ENCODE data around the gene DBP. TPM values are rescaled to one million over a fixed set of nuclear protein-coding genes. Genes with fewer than 3 reads are reported as not detected.

DBP gene
- total and polyA plus RNA-seq, 2 of the 13 experiments (the other 11 are each of a cell fraction or from before 2014, with no cell fraction given), result 1.7 to 5.8 TPM

DNA sequence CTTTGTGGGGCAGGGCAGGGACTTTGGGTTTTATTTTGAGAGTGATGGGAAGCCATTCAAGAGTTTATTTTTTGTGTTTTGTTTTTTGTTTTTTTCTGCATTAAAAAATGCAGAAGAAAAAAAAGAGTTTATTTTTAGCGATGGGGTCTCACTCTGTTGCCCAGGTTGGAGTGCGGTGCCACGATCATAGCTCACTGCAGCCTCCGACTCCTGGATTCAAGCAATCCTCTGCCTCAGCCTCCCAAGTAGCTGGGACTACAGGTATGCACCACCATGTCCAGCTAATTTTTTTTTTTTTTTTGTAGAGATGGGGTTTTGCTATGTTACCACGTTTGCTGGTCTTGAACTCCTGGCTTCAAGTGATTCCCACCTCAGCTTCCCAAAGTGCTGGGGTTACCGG, 21.3 kb upstream of the DBP start:
- peaks cover 0 to 1% of the 10 kb centered on the region in 2 experiments; a peak in 2 of 5 replicates for H3K27me3 ChIP-seq (ENCODE audit: control insufficient read depth in 1 of 2, insufficient read depth in 2 of 2, low read length in 2 of 2)
- no peak overlapping the region for H3K4me2 ChIP-seq (ENCODE audit: low read depth, low read length)
- intact Hi-C loops (cut with micrococcal nuclease; ENCODE audit: unreplicated experiment), result no loop called here
- no peak overlapping the region for H3K27ac ChIP-seq (ENCODE audit: extremely low read length, insufficient read depth, low read length)
- in situ Hi-C loops (cut with HindIII; ENCODE audit: extremely low pct_ligation_motif_present, low pct_unique_long_range_greater_than_20kb), result no loop called here
- no peak overlapping the region for H3K4me3 ChIP-seq (replicated peaks in 1 of 3; ENCODE audit: insufficient read depth in 1 of 3, low read depth in 2 of 3, low read length in 3 of 3)
- ChIA-PET CTCF (ENCODE audit: low intra/inter-chr PET ratio, low total read pairs) (no interaction called here), POLR2A (no interaction called here)
- 63% methylated on average over 6 of the region's 6 CpGs for WGBS (ENCODE audit: low lambda C conversion rate)
- H3K36me3 ChIP-seq (replicated peaks in 1 of 2; ENCODE audit: control insufficient read depth in 1 of 2, insufficient read depth in 2 of 2, low read length in 2 of 2), result no peaks in the 10 kb centered on the region
- H4K20me1 ChIP-seq (ENCODE audit: insufficient read depth, low read length), result no peaks in the 10 kb centered on the region
- no peak overlapping the region for H3K9ac ChIP-seq (ENCODE audit: insufficient read depth, low read depth, low read length)
- FAIRE-seq, result no peak
- no peak for ATAC-seq
- no peak overlapping the region for H2AFZ ChIP-seq (ENCODE audit: low read length)
- no peaks in the 10 kb centered on the region for H3K9me3 ChIP-seq (ENCODE audit: low read length)
- no peaks in the 10 kb centered on the region for H3K79me2 ChIP-seq (ENCODE audit: insufficient read depth, low read length)
- BruUV-seq (replicated peaks), result no TSS peak
- no peak for DNase-seq (ENCODE audit: low spot score)
- no peaks in the 10 kb centered on the region for H3K4me1 ChIP-seq (ENCODE audit: insufficient read depth, low read length)
- TF ChIP-seq, protein P1, sequence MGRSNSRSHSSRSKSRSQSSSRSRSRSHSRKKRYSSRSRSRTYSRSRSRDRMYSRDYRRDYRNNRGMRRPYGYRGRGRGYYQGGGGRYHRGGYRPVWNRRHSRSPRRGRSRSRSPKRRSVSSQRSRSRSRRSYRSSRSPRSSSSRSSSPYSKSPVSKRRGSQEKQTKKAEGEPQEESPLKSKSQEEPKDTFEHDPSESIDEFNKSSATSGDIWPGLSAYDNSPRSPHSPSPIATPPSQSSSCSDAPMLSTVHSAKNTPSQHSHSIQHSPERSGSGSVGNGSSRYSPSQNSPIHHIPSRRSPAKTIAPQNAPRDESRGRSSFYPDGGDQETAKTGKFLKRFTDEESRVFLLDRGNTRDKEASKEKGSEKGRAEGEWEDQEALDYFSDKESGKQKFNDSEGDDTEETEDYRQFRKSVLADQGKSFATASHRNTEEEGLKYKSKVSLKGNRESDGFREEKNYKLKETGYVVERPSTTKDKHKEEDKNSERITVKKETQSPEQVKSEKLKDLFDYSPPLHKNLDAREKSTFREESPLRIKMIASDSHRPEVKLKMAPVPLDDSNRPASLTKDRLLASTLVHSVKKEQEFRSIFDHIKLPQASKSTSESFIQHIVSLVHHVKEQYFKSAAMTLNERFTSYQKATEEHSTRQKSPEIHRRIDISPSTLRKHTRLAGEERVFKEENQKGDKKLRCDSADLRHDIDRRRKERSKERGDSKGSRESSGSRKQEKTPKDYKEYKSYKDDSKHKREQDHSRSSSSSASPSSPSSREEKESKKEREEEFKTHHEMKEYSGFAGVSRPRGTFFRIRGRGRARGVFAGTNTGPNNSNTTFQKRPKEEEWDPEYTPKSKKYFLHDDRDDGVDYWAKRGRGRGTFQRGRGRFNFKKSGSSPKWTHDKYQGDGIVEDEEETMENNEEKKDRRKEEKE (IDR thresholded peaks at IDR 0.05), result no peak
- TF ChIP-seq, protein P2, sequence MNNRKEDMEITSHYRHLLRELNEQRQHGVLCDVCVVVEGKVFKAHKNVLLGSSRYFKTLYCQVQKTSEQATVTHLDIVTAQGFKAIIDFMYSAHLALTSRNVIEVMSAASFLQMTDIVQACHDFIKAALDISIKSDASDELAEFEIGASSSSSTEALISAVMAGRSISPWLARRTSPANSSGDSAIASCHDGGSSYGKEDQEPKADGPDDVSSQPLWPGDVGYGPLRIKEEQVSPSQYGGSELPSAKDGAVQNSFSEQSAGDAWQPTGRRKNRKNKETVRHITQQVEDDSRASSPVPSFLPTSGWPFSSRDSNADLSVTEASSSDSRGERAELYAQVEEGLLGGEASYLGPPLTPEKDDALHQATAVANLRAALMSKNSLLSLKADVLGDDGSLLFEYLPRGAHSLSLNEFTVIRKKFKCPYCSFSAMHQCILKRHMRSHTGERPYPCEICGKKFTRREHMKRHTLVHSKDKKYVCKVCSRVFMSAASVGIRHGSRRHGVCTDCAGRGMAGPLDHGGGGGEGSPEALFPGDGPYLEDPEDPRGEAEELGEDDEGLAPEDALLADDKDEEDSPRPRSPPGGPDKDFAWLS (CRISPR knock-in tag; IDR thresholded peaks at IDR 0.05; ENCODE audit: borderline replicate concordance), result no peak
- TF ChIP-seq, protein P3, sequence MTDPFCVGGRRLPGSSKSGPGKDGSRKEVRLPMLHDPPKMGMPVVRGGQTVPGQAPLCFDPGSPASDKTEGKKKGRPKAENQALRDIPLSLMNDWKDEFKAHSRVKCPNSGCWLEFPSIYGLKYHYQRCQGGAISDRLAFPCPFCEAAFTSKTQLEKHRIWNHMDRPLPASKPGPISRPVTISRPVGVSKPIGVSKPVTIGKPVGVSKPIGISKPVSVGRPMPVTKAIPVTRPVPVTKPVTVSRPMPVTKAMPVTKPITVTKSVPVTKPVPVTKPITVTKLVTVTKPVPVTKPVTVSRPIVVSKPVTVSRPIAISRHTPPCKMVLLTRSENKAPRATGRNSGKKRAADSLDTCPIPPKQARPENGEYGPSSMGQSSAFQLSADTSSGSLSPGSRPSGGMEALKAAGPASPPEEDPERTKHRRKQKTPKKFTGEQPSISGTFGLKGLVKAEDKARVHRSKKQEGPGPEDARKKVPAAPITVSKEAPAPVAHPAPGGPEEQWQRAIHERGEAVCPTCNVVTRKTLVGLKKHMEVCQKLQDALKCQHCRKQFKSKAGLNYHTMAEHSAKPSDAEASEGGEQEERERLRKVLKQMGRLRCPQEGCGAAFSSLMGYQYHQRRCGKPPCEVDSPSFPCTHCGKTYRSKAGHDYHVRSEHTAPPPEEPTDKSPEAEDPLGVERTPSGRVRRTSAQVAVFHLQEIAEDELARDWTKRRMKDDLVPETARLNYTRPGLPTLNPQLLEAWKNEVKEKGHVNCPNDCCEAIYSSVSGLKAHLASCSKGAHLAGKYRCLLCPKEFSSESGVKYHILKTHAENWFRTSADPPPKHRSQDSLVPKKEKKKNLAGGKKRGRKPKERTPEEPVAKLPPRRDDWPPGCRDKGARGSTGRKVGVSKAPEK (CRISPR knock-in tag; IDR thresholded peaks at IDR 0.05; ENCODE audit: borderline replicate concordance), result no peak
- TF ChIP-seq ATF7 (IDR thresholded peaks at IDR 0.05), result no peak
- no peak for TF ChIP-seq ATF7 (CRISPR knock-in tag; IDR thresholded peaks at IDR 0.05)
- TF ChIP-seq TSC22D2 (CRISPR knock-in tag; IDR thresholded peaks at IDR 0.05; ENCODE audit: borderline replicate concordance), result no peak
- no peak for TF ChIP-seq ERF (CRISPR knock-in tag; IDR thresholded peaks at IDR 0.05)
- no peak for TF ChIP-seq NFE2L2 (IDR thresholded peaks at IDR 0.05; ENCODE audit: low read length)
- TF ChIP-seq ZNF713 (CRISPR knock-in tag; IDR thresholded peaks at IDR 0.05), result no peak
- TF ChIP-seq RFXAP (CRISPR knock-in tag; IDR thresholded peaks at IDR 0.05; ENCODE audit: borderline replicate concordance), result no peak
- no peak for TF ChIP-seq ZSCAN20 (CRISPR knock-in tag; IDR thresholded peaks at IDR 0.05; ENCODE audit: borderline replicate concordance)
- TF ChIP-seq MEIS2 (CRISPR knock-in tag; IDR thresholded peaks at IDR 0.05), result no peak
- TF ChIP-seq HDAC6 (IDR thresholded peaks at IDR 0.05; ENCODE audit: low read depth, low read length), result no peak
- TF ChIP-seq, protein P4, sequence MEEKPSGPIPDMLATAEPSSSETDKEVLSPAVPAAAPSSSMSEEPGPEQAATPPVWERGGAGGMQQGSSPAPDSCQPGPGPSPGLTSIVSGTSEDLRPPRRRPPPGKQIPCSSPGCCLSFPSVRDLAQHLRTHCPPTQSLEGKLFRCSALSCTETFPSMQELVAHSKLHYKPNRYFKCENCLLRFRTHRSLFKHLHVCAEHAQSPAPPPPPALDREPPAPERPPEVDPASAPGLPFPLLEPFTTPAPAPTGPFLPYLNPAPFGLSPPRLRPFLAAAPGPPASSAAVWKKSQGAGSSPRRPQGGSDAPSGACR (CRISPR knock-in tag; IDR thresholded peaks at IDR 0.05), result no peak
- TF ChIP-seq ZNF572 (CRISPR knock-in tag; IDR thresholded peaks at IDR 0.05), result no peak
- TF ChIP-seq, protein P5, sequence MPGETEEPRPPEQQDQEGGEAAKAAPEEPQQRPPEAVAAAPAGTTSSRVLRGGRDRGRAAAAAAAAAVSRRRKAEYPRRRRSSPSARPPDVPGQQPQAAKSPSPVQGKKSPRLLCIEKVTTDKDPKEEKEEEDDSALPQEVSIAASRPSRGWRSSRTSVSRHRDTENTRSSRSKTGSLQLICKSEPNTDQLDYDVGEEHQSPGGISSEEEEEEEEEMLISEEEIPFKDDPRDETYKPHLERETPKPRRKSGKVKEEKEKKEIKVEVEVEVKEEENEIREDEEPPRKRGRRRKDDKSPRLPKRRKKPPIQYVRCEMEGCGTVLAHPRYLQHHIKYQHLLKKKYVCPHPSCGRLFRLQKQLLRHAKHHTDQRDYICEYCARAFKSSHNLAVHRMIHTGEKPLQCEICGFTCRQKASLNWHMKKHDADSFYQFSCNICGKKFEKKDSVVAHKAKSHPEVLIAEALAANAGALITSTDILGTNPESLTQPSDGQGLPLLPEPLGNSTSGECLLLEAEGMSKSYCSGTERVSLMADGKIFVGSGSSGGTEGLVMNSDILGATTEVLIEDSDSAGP (CRISPR knock-in tag; IDR thresholded peaks at IDR 0.05; ENCODE audit: borderline replicate concordance), result no peak

Measured in HepG2 (cell line).